ENCODE data around the gene DALRD3. TPM values are rescaled to one million over a fixed set of nuclear protein-coding genes. Genes with fewer than 3 reads are reported as not detected.

The DALRD3 gene
- total RNA-seq, 1 donor from 2014 or later: 18.5 TPM

GRCh38 chr3:49017229-49017970, 980 bp downstream of the DALRD3 start:
- Histone ChIP-seq H3K9me3 (ENCODE audit: insufficient read depth, low read depth, low read length) (no peaks in the 10 kb centered on the region), H3K4me3 (ENCODE audit: insufficient read depth, low read depth, low read length) (peak overlapping the region; percentile 79), H3K4me1 (ENCODE audit: insufficient read depth, low read length) (peaks cover 22% of the 10 kb centered on the region), H4K20me1 (ENCODE audit: insufficient read depth, low read length) (peaks cover 47% of the 10 kb centered on the region), H2AFZ (ENCODE audit: low read depth, low read length) (peak overlapping the region; percentile 87), H3K36me3 (ENCODE audit: insufficient read depth, low read length) (peaks cover 23% of the 10 kb centered on the region), H3K27me3 (ENCODE audit: insufficient read depth, low read length) (no peaks in the 10 kb centered on the region), H3K9ac (ENCODE audit: low read length) (peak overlapping the region; percentile 81), H3K79me2 (ENCODE audit: insufficient read depth, low read length) (peaks cover 73% of the 10 kb centered on the region), H3K27ac (ENCODE audit: low read depth, low read length) (peak overlapping the region; percentile 52), H3K4me2 (ENCODE audit: low read length) (peak overlapping the region; percentile 98)
- peak overlapping the region; percentile 66 for H3K27ac Mint-ChIP-seq (ENCODE audit: unreplicated experiment)
- no peak for TF ChIP-seq EZH2 (IDR thresholded peaks at IDR 0.05; ENCODE audit: insufficient read depth, low read length)
- TF ChIP-seq, protein P1, sequence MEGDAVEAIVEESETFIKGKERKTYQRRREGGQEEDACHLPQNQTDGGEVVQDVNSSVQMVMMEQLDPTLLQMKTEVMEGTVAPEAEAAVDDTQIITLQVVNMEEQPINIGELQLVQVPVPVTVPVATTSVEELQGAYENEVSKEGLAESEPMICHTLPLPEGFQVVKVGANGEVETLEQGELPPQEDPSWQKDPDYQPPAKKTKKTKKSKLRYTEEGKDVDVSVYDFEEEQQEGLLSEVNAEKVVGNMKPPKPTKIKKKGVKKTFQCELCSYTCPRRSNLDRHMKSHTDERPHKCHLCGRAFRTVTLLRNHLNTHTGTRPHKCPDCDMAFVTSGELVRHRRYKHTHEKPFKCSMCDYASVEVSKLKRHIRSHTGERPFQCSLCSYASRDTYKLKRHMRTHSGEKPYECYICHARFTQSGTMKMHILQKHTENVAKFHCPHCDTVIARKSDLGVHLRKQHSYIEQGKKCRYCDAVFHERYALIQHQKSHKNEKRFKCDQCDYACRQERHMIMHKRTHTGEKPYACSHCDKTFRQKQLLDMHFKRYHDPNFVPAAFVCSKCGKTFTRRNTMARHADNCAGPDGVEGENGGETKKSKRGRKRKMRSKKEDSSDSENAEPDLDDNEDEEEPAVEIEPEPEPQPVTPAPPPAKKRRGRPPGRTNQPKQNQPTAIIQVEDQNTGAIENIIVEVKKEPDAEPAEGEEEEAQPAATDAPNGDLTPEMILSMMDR (IDR thresholded peaks at IDR 0.05; ENCODE audit: insufficient read depth, low read depth, low read length): no peak
- H3K36me3 Mint-ChIP-seq (ENCODE audit: low read depth, unreplicated experiment): peaks cover 16% of the 10 kb centered on the region
- H3K9me3 Mint-ChIP-seq (ENCODE audit: unreplicated experiment): no peaks in the 10 kb centered on the region
- H3K4me3 Mint-ChIP-seq (ENCODE audit: unreplicated experiment): peak overlapping the region; percentile 83
- FAIRE-seq: no peak
- peaks cover 12% of the 10 kb centered on the region for H3K4me1 Mint-ChIP-seq (ENCODE audit: low read depth, unreplicated experiment)
- H3K27me3 Mint-ChIP-seq (ENCODE audit: low read depth, unreplicated experiment): no peaks in the 10 kb centered on the region
- DNase-seq (ENCODE audit: low read depth): no peak

DNA sequence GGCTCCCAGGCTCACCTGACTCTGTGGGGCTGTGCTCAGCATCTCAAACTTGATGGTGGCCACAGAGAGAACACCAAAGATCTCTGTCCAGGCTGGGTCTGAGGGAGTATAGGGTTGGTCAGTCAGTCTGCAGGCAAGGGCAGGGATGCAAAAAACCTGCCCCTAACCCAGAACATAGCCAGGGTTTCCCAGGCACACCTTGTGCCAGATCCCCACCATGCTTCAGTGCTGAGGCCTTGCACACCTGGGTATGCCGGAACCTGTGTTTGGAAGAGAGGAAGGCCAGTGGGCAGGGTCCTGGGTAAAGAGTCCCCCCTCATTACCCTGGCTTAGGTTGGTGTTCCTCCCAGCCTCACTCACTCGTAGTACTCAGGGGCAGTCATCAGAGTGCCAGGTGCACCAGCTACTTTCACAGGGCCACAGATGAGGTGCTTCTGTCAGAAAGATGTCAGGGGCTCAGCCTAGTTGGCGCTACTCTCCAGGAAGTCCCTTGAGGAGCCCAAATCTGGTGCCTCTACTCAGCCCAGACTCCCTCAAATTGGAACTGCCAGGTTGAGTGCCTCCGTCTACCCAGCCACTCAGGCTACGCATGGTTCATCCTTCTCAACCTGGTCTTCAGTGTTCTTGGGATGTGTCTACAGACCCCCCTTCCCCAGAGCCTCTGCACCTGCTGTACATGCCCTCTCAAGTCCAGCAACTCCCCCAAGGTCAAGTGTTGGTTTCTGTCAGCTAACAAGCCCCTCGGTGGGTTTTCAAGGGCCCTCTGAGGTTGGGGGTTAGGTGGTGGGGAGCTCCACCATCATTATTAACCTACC, 1.8 kb downstream of the DALRD3 start:
- Mint-ChIP-seq H3K27me3 (ENCODE audit: low read depth, unreplicated experiment) (no peaks in the 10 kb centered on the region), H3K9me3 (ENCODE audit: unreplicated experiment) (no peaks in the 10 kb centered on the region), H3K4me3 (ENCODE audit: unreplicated experiment) (peak overlapping the region; percentile 62), H3K4me1 (ENCODE audit: low read depth, unreplicated experiment) (peaks cover 12% of the 10 kb centered on the region), H3K36me3 (ENCODE audit: low read depth, unreplicated experiment) (peaks cover 24% of the 10 kb centered on the region), H3K27ac (ENCODE audit: unreplicated experiment) (peak overlapping the region; percentile 18)
- Histone ChIP-seq H3K4me1 (ENCODE audit: insufficient read depth, low read length) (peaks cover 22% of the 10 kb centered on the region), H3K4me2 (ENCODE audit: low read length) (peak overlapping the region; percentile 98), H3K9me3 (ENCODE audit: insufficient read depth, low read depth, low read length) (no peaks in the 10 kb centered on the region), H3K9ac (ENCODE audit: low read length) (peak overlapping the region; percentile 81), H3K36me3 (ENCODE audit: insufficient read depth, low read length) (peaks cover 27% of the 10 kb centered on the region), H3K4me3 (ENCODE audit: insufficient read depth, low read depth, low read length) (no peak overlapping the region), H3K27ac (ENCODE audit: low read depth, low read length) (no peak overlapping the region), H2AFZ (ENCODE audit: low read depth, low read length) (no peak overlapping the region), H3K79me2 (ENCODE audit: insufficient read depth, low read length) (peaks cover 77% of the 10 kb centered on the region), H3K27me3 (ENCODE audit: insufficient read depth, low read length) (no peaks in the 10 kb centered on the region), H4K20me1 (ENCODE audit: insufficient read depth, low read length) (peaks cover 54% of the 10 kb centered on the region)
- TF ChIP-seq, protein P1 (IDR thresholded peaks at IDR 0.05; ENCODE audit: insufficient read depth, low read depth, low read length): no peak
- TF ChIP-seq EZH2 (IDR thresholded peaks at IDR 0.05; ENCODE audit: insufficient read depth, low read length): no peak
- DNase-seq (ENCODE audit: low read depth): no peak
- no peak for FAIRE-seq

Data from astrocyte (in vitro differentiated cells and primary cell).